ENCODE measurements around the gene NPLOC4.

Gene NPLOC4

GRCh38 chr17:81650951-81651350 lies 14.0 kb upstream of the NPLOC4 start:
- H3K27ac ChIP-seq (replicated peaks) = no peak overlapping the region
- H3K27me3 ChIP-seq (ENCODE audit: insufficient read depth, poor library complexity, severe bottlenecking) = no peaks in the 10 kb centered on the region
- H3K4me3 ChIP-seq (replicated peaks; ENCODE audit: insufficient read depth, low read length) = no peak overlapping the region
- TF ChIP-seq SPI1 (IDR thresholded peaks at IDR 0.05; ENCODE audit: borderline replicate concordance, low read depth) (no peak), REST (IDR thresholded peaks at IDR 0.05; ENCODE audit: insufficient replicate concordance, low read depth) (no peak), POLR2AphosphoS5 (IDR thresholded peaks at IDR 0.05; ENCODE audit: low read depth) (no peak), GABPA (IDR thresholded peaks at IDR 0.05; ENCODE audit: low read depth) (no peak)
- TF ChIP-seq, protein P1, sequence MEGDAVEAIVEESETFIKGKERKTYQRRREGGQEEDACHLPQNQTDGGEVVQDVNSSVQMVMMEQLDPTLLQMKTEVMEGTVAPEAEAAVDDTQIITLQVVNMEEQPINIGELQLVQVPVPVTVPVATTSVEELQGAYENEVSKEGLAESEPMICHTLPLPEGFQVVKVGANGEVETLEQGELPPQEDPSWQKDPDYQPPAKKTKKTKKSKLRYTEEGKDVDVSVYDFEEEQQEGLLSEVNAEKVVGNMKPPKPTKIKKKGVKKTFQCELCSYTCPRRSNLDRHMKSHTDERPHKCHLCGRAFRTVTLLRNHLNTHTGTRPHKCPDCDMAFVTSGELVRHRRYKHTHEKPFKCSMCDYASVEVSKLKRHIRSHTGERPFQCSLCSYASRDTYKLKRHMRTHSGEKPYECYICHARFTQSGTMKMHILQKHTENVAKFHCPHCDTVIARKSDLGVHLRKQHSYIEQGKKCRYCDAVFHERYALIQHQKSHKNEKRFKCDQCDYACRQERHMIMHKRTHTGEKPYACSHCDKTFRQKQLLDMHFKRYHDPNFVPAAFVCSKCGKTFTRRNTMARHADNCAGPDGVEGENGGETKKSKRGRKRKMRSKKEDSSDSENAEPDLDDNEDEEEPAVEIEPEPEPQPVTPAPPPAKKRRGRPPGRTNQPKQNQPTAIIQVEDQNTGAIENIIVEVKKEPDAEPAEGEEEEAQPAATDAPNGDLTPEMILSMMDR (IDR thresholded peaks at IDR 0.05; ENCODE audit: insufficient read depth, low read length) = no peak
- DNase-seq (ENCODE audit: low read depth in 1 of 2, low spot score in 1 of 2) = no peak

DNA sequence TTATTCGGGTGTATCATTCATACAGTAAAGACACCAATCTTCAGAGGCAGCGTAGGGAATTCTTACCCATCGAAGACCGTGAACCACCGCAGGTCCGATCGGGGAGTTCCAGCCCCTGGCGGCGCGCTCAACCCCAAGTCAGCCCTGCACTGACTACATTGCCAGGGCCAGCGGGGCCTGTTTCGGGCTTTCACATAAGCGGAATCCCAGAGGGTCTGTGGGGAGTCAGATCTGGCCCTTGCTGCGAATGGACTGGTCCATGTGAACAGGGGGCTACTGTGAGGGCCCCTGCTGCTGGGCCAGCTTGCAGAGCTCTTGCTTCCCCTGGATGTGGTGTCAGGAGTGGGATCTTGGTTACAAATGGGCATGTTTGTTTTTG lies 11.8 kb upstream of the NPLOC4 start:
- TF ChIP-seq SPI1 (IDR thresholded peaks at IDR 0.05; ENCODE audit: borderline replicate concordance, low read depth) (no peak), POLR2AphosphoS5 (IDR thresholded peaks at IDR 0.05; ENCODE audit: low read depth) (no peak), GABPA (IDR thresholded peaks at IDR 0.05; ENCODE audit: low read depth) (no peak), REST (IDR thresholded peaks at IDR 0.05; ENCODE audit: insufficient replicate concordance, low read depth) (no peak)
- TF ChIP-seq, protein P1 (IDR thresholded peaks at IDR 0.05; ENCODE audit: insufficient read depth, low read length) = no peak
- no peak for DNase-seq (ENCODE audit: low read depth in 1 of 2, low spot score in 1 of 2)
- H3K4me3 ChIP-seq (replicated peaks; ENCODE audit: insufficient read depth, low read length) = no peak overlapping the region

GRCh38 chr17:81648013-81648706 lies 11.2 kb upstream of the NPLOC4 start:
- DNase-seq (ENCODE audit: low read depth in 1 of 2, low spot score in 1 of 2) = no peak
- H3K4me3 ChIP-seq (replicated peaks; ENCODE audit: insufficient read depth, low read length) = no peak overlapping the region
- no peak overlapping the region for H3K27ac ChIP-seq (replicated peaks)
- TF ChIP-seq SPI1 (IDR thresholded peaks at IDR 0.05; ENCODE audit: borderline replicate concordance, low read depth) = no peak
- TF ChIP-seq REST (IDR thresholded peaks at IDR 0.05; ENCODE audit: insufficient replicate concordance, low read depth) = no peak
- TF ChIP-seq POLR2AphosphoS5 (IDR thresholded peaks at IDR 0.05; ENCODE audit: low read depth) = no peak
- no peak for TF ChIP-seq GABPA (IDR thresholded peaks at IDR 0.05; ENCODE audit: low read depth)
- TF ChIP-seq, protein P1 (IDR thresholded peaks at IDR 0.05; ENCODE audit: insufficient read depth, low read length) = no peak
- no peaks in the 10 kb centered on the region for H3K27me3 ChIP-seq (ENCODE audit: insufficient read depth, poor library complexity, severe bottlenecking)

More for the DNA sequence above, 11.8 kb upstream of the NPLOC4 start:
- Histone ChIP-seq H3K27ac (replicated peaks) (no peak overlapping the region), H3K27me3 (ENCODE audit: insufficient read depth, poor library complexity, severe bottlenecking) (no peaks in the 10 kb centered on the region)

Measured in HL-60 (cell line).